ENCODE data around the gene SERGEF. TPM values are rescaled to one million over a fixed set of nuclear protein-coding genes. Genes with fewer than 3 reads are reported as not detected.

SERGEF gene
- total and polyA plus RNA-seq, 2 of the 4 experiments (the other 2 are of a cell fraction): 12.2 to 18.1 TPM

DNA sequence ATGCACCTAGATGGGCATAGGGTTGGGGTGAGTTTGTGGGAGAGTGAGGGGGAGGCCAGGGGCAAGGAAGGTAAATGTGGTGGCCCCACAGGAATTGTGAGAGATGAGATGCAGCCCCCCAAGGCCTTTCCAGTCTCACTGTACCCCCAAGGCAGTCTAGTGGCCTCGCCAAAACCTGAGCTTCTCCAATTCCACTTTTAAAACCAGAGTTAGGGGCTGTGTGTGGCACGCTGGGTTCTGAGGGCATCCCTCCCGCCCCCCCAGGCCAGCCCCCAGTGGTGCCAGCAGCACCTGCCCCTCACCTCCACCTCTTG lies 237.9 kb downstream of the SERGEF start:
- DNase-seq (no peak), ATAC-seq (ENCODE audit: low read depth) (no peak)
- Histone ChIP-seq H3K79me1 (ENCODE audit: low read depth in 1 of 2, low read length in 2 of 2) (no peaks in the 10 kb centered on the region), H3K9me3 (ENCODE audit: control insufficient read depth, insufficient read depth, low read length) (no peaks in the 10 kb centered on the region), H3K56ac (ENCODE audit: extremely low read depth, insufficient read depth, low read length) (no peak overlapping the region), H2AK9ac (replicated peaks; ENCODE audit: low read depth, low read length, poor library complexity) (no peak overlapping the region), H4K8ac (ENCODE audit: low read depth in 2 of 2, low read length in 2 of 2) (no peak overlapping the region), H3K27ac (ENCODE audit: insufficient read depth, low read length) (no peak overlapping the region), H4K91ac (ENCODE audit: insufficient read depth, low read depth, low read length) (no peak overlapping the region), H3K9ac (ENCODE audit: low read depth, low read length) (no peak overlapping the region), H2BK20ac (ENCODE audit: low read depth, low read length) (no peak overlapping the region), H2BK15ac (ENCODE audit: low read depth, low read length) (no peak overlapping the region), H3K36me3 (ENCODE audit: control insufficient read depth, insufficient read depth, low read length) (no peaks in the 10 kb centered on the region), H3K14ac (replicated peaks; ENCODE audit: low read depth, low read length) (no peak overlapping the region), H3K4ac (ENCODE audit: low read depth, low read length) (no peak overlapping the region), H3K18ac (ENCODE audit: low read depth, low read length) (no peak overlapping the region), H3K4me3 (ENCODE audit: insufficient read depth, low read depth, low read length) (no peak overlapping the region), H2AK5ac (ENCODE audit: low read depth, low read length) (no peak overlapping the region), H4K5ac (ENCODE audit: low read depth, low read length) (no peak overlapping the region), H3K9me1 (ENCODE audit: insufficient read depth, low read length) (no peaks in the 10 kb centered on the region), H2BK120ac (ENCODE audit: low read depth, low read length) (no peak overlapping the region), H3K4me1 (ENCODE audit: control insufficient read depth, insufficient read depth, low read length) (no peaks in the 10 kb centered on the region), H2BK5ac (ENCODE audit: low read depth, low read length, poor library complexity, severe bottlenecking) (no peak overlapping the region), H3K27me3 (ENCODE audit: control insufficient read depth, insufficient read depth, low read length) (peaks cover 4% of the 10 kb centered on the region; the same call in 1 of the 2 replicates), H2AFZ (replicated peaks; ENCODE audit: low read length, poor library complexity) (no peak overlapping the region), H3K4me2 (ENCODE audit: low read depth, low read length) (no peak overlapping the region), H4K20me1 (ENCODE audit: insufficient read depth, low read length) (no peaks in the 10 kb centered on the region), H3K23ac (ENCODE audit: low read depth, low read length) (no peak overlapping the region)
- ChIA-PET POLR2A (ENCODE audit: unreplicated experiment) (no interaction called here), CTCF (no interaction called here)
- TF ChIP-seq SMC3 (IDR thresholded peaks at IDR 0.05; ENCODE audit: low read depth, low read length): no peak
- no peak for TF ChIP-seq CEBPB (IDR thresholded peaks at IDR 0.05; ENCODE audit: low read depth, low read length)
- TF ChIP-seq, protein P1, sequence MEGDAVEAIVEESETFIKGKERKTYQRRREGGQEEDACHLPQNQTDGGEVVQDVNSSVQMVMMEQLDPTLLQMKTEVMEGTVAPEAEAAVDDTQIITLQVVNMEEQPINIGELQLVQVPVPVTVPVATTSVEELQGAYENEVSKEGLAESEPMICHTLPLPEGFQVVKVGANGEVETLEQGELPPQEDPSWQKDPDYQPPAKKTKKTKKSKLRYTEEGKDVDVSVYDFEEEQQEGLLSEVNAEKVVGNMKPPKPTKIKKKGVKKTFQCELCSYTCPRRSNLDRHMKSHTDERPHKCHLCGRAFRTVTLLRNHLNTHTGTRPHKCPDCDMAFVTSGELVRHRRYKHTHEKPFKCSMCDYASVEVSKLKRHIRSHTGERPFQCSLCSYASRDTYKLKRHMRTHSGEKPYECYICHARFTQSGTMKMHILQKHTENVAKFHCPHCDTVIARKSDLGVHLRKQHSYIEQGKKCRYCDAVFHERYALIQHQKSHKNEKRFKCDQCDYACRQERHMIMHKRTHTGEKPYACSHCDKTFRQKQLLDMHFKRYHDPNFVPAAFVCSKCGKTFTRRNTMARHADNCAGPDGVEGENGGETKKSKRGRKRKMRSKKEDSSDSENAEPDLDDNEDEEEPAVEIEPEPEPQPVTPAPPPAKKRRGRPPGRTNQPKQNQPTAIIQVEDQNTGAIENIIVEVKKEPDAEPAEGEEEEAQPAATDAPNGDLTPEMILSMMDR (conservative IDR thresholded peaks at IDR 0.05; ENCODE audit: low read depth, low read length): no peak
- TF ChIP-seq CHD1 (IDR thresholded peaks at IDR 0.05; ENCODE audit: low read depth, low read length): no peak
- no peak for TF ChIP-seq MAZ (IDR thresholded peaks at IDR 0.05; ENCODE audit: borderline replicate concordance, low read depth, low read length)
- no peak for TF ChIP-seq FOS (IDR thresholded peaks at IDR 0.05; ENCODE audit: low read depth, low read length)
- no peak for TF ChIP-seq MAFK (IDR thresholded peaks at IDR 0.05; ENCODE audit: low read depth, low read length)
- TF ChIP-seq, protein P2, sequence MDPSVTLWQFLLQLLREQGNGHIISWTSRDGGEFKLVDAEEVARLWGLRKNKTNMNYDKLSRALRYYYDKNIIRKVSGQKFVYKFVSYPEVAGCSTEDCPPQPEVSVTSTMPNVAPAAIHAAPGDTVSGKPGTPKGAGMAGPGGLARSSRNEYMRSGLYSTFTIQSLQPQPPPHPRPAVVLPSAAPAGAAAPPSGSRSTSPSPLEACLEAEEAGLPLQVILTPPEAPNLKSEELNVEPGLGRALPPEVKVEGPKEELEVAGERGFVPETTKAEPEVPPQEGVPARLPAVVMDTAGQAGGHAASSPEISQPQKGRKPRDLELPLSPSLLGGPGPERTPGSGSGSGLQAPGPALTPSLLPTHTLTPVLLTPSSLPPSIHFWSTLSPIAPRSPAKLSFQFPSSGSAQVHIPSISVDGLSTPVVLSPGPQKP (IDR thresholded peaks at IDR 0.05; ENCODE audit: borderline replicate concordance, low read depth, low read length): no peak
- no peak for TF ChIP-seq BHLHE40 (IDR thresholded peaks at IDR 0.05; ENCODE audit: low read depth, low read length)
- TF ChIP-seq RCOR1 (IDR thresholded peaks at IDR 0.05; ENCODE audit: insufficient replicate concordance, low read length): no peak
- no peak for TF ChIP-seq POLR2A (IDR thresholded peaks at IDR 0.05; ENCODE audit: low read depth, low read length)
- TF ChIP-seq MXI1 (IDR thresholded peaks at IDR 0.05; ENCODE audit: borderline replicate concordance, low read depth, low read length): no peak
- TF ChIP-seq, protein P3, sequence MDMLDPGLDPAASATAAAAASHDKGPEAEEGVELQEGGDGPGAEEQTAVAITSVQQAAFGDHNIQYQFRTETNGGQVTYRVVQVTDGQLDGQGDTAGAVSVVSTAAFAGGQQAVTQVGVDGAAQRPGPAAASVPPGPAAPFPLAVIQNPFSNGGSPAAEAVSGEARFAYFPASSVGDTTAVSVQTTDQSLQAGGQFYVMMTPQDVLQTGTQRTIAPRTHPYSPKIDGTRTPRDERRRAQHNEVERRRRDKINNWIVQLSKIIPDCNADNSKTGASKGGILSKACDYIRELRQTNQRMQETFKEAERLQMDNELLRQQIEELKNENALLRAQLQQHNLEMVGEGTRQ (IDR thresholded peaks at IDR 0.05; ENCODE audit: low read depth, low read length): no peak
- no peak for TF ChIP-seq RAD21 (IDR thresholded peaks at IDR 0.05; ENCODE audit: low read length)
- TF ChIP-seq NFE2L2 (IDR thresholded peaks at IDR 0.05; ENCODE audit: low read depth, low read length): no peak
- TF ChIP-seq RFX5 (IDR thresholded peaks at IDR 0.05; ENCODE audit: low read depth, low read length): no peak
- BruUV-seq (replicated peaks): no TSS peak
- intact Hi-C loops (cut with micrococcal nuclease): no loop called here
- in situ Hi-C loops (cut with MboI; ENCODE audit: low sequenced_read_pairs): no loop called here
- WGBS, 2 experiments (ENCODE audit: extremely low coverage in 2 of 2, insufficient read length in 1 of 2): no CpG with 5 or more reads among the region's 3 CpGs
- dilution Hi-C loops (cut with HindIII; ENCODE audit: low sequenced_read_pairs, unreplicated experiment): no loop called here

Data from IMR-90 (cell line).